MG63 (cell line): ENCODE results near the gene PPARGC1A. TPM values are rescaled to one million over a fixed set of nuclear protein-coding genes. Genes with fewer than 3 reads are reported as not detected.

ENCODE experiments used
- DNase-seq: peaks from one replicate; pipeline ENCODE4 v3.0.0-alpha.2; 2020
- H3K27me3 ChIP-seq: fragments of 250-450 bp; sonication (Bioruptor Pico); 2 replicates; pipeline ENCODE4 v1.5.1; 2020; ENCODE audit warnings: mild to moderate bottlenecking, moderate library complexity
- H3K36me3 ChIP-seq: fragments of 250-450 bp; sonication (Bioruptor Pico); 2 replicates; pipeline ENCODE4 v1.5.1; 2020; ENCODE audit warnings: mild to moderate bottlenecking, moderate library complexity
- H3K4me3 ChIP-seq: fragments of 250-450 bp; sonication (Bioruptor Pico); 2 replicates; pipeline ENCODE4 v1.5.1; 2020; ENCODE audit warnings: mild to moderate bottlenecking, moderate library complexity
- H3K9me3 ChIP-seq: fragments of 250-450 bp; sonication (Bioruptor Pico); 2 replicates; pipeline ENCODE4 v1.5.1; 2020; ENCODE audit warnings: mild to moderate bottlenecking, moderate library complexity
- total RNA-seq: library from RNA; depleted of rRNA; stranded (reverse); fragments of >200 nt; shearing (Covaris generic); gene quantifications from 2 replicates; pipeline ENCODE4 v1.2.3, GENCODE V29; 2014; ENCODE audit warnings: low replicate concordance; rRNA removed

The PPARGC1A gene
- total RNA-seq, result not detected in 2 replicates

GRCh38 chr4:23889814-23890341 lies at the start of gene PPARGC1A:
Gene PPARGC1A (minus strand): TSS chr4:23890047. CDS start chr4:23889957, 90 bp downstream.
- no peak for DNase-seq
- H3K36me3 ChIP-seq, result no peaks in the 10 kb centered on the region

GRCh38 chr4:23938796-23939195 lies 48.9 kb upstream of the PPARGC1A start:
- no peaks in the 10 kb centered on the region for H3K36me3 ChIP-seq

More at GRCh38 chr4:23889814-23890341, at the start of gene PPARGC1A:
- Histone ChIP-seq H3K9me3 (no peaks in the 10 kb centered on the region), H3K4me3 (peak within 1 kb of the TSS; percentile 35), H3K27me3 (no peaks in the 10 kb centered on the region)

GRCh38 chr4:23937173-23937572 lies 47.3 kb upstream of the PPARGC1A start:
- no peak for DNase-seq
- Histone ChIP-seq H3K9me3 (no peaks in the 10 kb centered on the region), H3K27me3 (no peaks in the 10 kb centered on the region), H3K4me3 (no peak overlapping the region), H3K36me3 (no peaks in the 10 kb centered on the region)

More at GRCh38 chr4:23938796-23939195, 48.9 kb upstream of the PPARGC1A start:
- H3K4me3 ChIP-seq, result no peak overlapping the region
- no peak for DNase-seq
- H3K27me3 ChIP-seq, result no peaks in the 10 kb centered on the region
- H3K9me3 ChIP-seq, result no peaks in the 10 kb centered on the region

- H3K36me3 ChIP-seq, result no peaks in the 10 kb centered on the region
- no peak overlapping the region for H3K4me3 ChIP-seq
- peak; percentile 81 for DNase-seq
- no peaks in the 10 kb centered on the region for H3K27me3 ChIP-seq
- H3K9me3 ChIP-seq, result no peaks in the 10 kb centered on the region
Observed at GRCh38 chr4:23934915-23935314, 45.1 kb upstream of the PPARGC1A start.

GRCh38 chr4:23934223-23934622 lies 44.4 kb upstream of the PPARGC1A start:
- DNase-seq, result no peak
- Histone ChIP-seq H3K4me3 (no peak overlapping the region), H3K9me3 (no peaks in the 10 kb centered on the region), H3K27me3 (no peaks in the 10 kb centered on the region), H3K36me3 (no peaks in the 10 kb centered on the region)

- no peaks in the 10 kb centered on the region for H3K36me3 ChIP-seq
- H3K27me3 ChIP-seq, result no peaks in the 10 kb centered on the region
- H3K9me3 ChIP-seq, result no peaks in the 10 kb centered on the region
- no peak overlapping the region for H3K4me3 ChIP-seq
- DNase-seq, result peak; percentile 7
Observed at GRCh38 chr4:23932901-23933308, 43.1 kb upstream of the PPARGC1A start.

- Histone ChIP-seq H3K27me3 (no peaks in the 10 kb centered on the region), H3K36me3 (no peaks in the 10 kb centered on the region), H3K4me3 (no peak overlapping the region), H3K9me3 (no peaks in the 10 kb centered on the region)
- no peak for DNase-seq
Observed at GRCh38 chr4:23932186-23932585, 42.3 kb upstream of the PPARGC1A start.

- Histone ChIP-seq H3K4me3 (no peak overlapping the region), H3K27me3 (no peaks in the 10 kb centered on the region), H3K9me3 (no peaks in the 10 kb centered on the region), H3K36me3 (no peaks in the 10 kb centered on the region)
- no peak for DNase-seq
Observed at GRCh38 chr4:23931489-23931830, 41.6 kb upstream of the PPARGC1A start.

GRCh38 chr4:23930750-23931488 lies 41.1 kb upstream of the PPARGC1A start:
- Histone ChIP-seq H3K4me3 (no peak overlapping the region), H3K9me3 (no peaks in the 10 kb centered on the region), H3K36me3 (no peaks in the 10 kb centered on the region), H3K27me3 (no peaks in the 10 kb centered on the region)
- no peak for DNase-seq

- H3K4me3 ChIP-seq, result no peak overlapping the region
- no peaks in the 10 kb centered on the region for H3K36me3 ChIP-seq
- DNase-seq, result no peak
- no peaks in the 10 kb centered on the region for H3K27me3 ChIP-seq
- no peaks in the 10 kb centered on the region for H3K9me3 ChIP-seq
Observed at GRCh38 chr4:23929248-23929647, 39.4 kb upstream of the PPARGC1A start.

- Histone ChIP-seq H3K27me3 (no peaks in the 10 kb centered on the region), H3K9me3 (no peaks in the 10 kb centered on the region), H3K36me3 (no peaks in the 10 kb centered on the region), H3K4me3 (no peak overlapping the region)
- DNase-seq, result no peak
Observed at GRCh38 chr4:23924556-23924955, 34.7 kb upstream of the PPARGC1A start.

GRCh38 chr4:23923840-23924239 lies 34.0 kb upstream of the PPARGC1A start:
- no peaks in the 10 kb centered on the region for H3K27me3 ChIP-seq
- H3K36me3 ChIP-seq, result no peaks in the 10 kb centered on the region
- no peak overlapping the region for H3K4me3 ChIP-seq
- no peaks in the 10 kb centered on the region for H3K9me3 ChIP-seq
- DNase-seq, result no peak

- Histone ChIP-seq H3K27me3 (no peaks in the 10 kb centered on the region), H3K9me3 (no peaks in the 10 kb centered on the region), H3K4me3 (no peak overlapping the region), H3K36me3 (no peaks in the 10 kb centered on the region)
- DNase-seq, result no peak
Observed at GRCh38 chr4:23923141-23923540, 33.3 kb upstream of the PPARGC1A start.

GRCh38 chr4:23922541-23923111 lies 32.8 kb upstream of the PPARGC1A start:
- DNase-seq, result no peak

GRCh38 chr4:23922013-23922412 lies 32.2 kb upstream of the PPARGC1A start:
- DNase-seq, result no peak
- H3K27me3 ChIP-seq, result no peaks in the 10 kb centered on the region

More at GRCh38 chr4:23922541-23923111, 32.8 kb upstream of the PPARGC1A start:
- H3K36me3 ChIP-seq, result no peaks in the 10 kb centered on the region
- H3K9me3 ChIP-seq, result no peaks in the 10 kb centered on the region
- H3K27me3 ChIP-seq, result no peaks in the 10 kb centered on the region
- no peak overlapping the region for H3K4me3 ChIP-seq

GRCh38 chr4:23921447-23921845 lies 31.6 kb upstream of the PPARGC1A start:
- H3K36me3 ChIP-seq, result no peaks in the 10 kb centered on the region
- no peak for DNase-seq
- no peak overlapping the region for H3K4me3 ChIP-seq
- no peaks in the 10 kb centered on the region for H3K27me3 ChIP-seq
- no peaks in the 10 kb centered on the region for H3K9me3 ChIP-seq

More at GRCh38 chr4:23922013-23922412, 32.2 kb upstream of the PPARGC1A start:
- Histone ChIP-seq H3K36me3 (no peaks in the 10 kb centered on the region), H3K4me3 (no peak overlapping the region), H3K9me3 (no peaks in the 10 kb centered on the region)

- H3K36me3 ChIP-seq, result no peaks in the 10 kb centered on the region
- H3K27me3 ChIP-seq, result no peaks in the 10 kb centered on the region
- no peak for DNase-seq
- H3K4me3 ChIP-seq, result no peak overlapping the region
- no peaks in the 10 kb centered on the region for H3K9me3 ChIP-seq
Observed at GRCh38 chr4:23920716-23921446, 31.0 kb upstream of the PPARGC1A start.
